ENCODE data around the gene MLPH.

MLPH gene

DNA sequence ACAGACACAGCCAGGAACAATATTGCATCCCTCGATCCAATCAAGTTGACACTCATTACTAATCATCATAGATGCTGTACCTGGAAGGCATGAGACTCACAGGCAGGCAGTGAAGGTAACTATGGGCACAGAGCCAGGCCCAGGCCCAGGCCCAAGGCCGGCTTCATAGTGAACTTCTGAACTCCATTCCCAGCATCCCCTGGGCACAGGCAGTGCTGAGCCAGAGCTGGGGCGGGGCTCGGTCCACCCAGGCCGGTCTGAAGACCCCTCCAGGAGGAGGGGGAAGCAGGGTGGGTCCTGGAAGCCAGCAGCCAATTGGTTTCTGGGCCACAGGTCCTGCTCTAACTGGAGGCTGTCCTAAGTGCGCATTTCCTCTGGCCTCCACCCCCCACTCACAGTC is 37.6 kb downstream of the MLPH start:
- no peak for DNase-seq (ENCODE audit: low read depth)

DNA sequence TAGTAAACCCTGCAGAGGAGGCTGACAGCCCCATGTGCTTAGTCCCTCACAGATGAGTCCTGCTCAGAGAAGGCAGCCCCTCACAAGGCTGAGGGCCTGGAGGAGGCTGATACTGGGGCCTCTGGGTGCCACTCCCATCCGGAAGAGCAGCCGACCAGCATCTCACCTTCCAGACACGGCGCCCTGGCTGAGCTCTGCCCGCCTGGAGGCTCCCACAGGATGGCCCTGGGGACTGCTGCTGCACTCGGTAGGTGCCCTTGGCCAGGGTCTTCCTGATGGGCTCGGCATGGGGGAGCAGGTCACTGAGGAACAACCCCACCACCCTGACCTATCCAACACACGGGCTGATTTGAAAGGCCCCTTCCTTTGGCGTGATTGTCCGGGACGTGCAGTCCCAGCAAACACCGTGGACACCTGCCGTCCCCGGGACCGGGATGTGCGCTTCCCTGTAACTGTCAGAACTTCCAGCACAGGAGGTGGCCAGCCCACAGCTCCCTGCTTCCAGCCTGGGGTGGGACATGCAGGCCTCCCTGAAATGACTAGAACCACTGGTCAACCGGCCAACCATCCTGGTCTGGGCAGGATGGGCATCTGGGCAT is 38.6 kb downstream of the MLPH start:
- DNase-seq (ENCODE audit: low read depth) = no peak

DNA sequence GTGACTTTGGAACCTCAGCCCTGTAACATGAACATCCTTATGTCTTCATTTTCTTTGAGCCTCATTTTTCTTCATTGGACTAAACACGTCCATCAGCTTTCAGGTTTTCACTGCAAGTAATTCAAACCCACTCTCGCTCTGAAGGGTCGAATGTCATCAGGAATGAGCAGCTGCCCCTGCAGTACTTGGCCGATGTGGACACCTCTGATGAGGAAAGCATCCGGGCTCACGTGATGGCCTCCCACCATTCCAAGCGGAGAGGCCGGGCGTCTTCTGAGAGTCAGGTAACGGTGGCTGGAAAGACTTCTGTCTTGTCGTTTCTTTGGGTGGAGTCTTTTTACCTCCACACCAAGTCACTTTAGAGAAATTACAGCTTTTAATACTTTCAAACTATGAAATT is 40.2 kb downstream of the MLPH start:
- no peak for DNase-seq (ENCODE audit: low read depth)

DNA sequence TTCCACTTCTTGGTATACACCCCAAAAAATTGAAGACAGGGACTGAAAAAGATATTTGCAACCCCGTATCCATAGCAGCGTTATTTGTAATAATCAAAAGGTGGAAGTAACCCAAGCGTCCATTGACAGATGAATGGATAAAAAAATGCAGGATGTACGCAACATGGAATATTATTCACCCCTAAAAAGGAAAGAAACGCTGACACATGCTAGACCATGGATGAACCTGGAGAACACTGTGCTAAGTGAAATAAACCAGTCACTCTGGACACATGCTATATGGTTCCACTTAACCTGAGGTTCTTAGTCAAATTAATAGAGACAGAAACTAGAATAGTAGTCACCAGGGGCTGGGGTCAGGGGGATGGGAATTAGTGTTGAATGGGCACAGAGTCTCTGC is 40.7 kb downstream of the MLPH start:
- DNase-seq (ENCODE audit: low read depth) = no peak

DNA sequence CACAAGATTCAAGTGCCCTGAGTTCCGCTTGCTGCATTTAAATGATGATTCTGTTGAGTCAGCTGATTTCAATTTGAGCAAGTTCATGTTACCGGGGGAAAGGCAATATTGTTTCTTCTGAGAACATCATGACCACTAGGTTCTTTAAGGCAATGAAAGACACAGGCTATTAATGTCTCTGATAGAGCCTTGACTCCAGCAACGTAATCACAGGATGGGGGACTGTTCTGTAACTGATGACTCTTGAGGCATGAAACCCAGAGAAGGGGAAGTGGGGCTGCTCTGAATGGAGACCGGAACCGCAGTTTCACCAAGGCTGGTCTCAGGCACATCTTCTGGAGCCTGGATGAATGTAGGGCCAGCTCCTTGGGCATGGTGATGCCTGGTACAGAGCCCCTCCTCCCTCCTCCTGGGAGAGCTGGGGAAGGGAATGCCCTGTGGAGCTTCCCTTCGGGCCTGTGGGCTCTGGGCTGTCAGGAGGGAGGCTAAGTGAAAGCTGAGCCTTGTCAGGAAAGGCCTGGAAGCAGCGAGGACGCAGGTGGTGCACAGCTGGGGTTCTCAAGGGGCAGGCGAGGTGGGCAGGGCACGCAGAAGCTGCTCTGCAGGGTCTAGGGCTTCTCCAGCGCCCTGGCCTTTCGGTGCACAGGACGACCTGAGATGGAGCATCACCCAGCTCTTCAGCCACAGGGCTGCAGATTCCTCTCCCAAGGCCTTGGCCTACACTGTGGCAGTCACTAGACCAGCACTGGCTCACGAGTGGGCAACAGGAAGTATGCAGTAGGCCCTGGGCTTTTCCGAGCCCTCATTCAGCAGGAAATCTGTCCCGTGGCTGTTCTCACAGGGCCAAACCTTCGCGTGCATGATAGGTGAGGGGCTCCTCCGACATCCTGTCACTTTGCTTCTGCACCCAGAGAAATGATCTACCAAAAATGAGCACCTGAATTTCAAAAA is 42.7 kb downstream of the MLPH start:
- no peak for DNase-seq (ENCODE audit: low read depth)

DNA sequence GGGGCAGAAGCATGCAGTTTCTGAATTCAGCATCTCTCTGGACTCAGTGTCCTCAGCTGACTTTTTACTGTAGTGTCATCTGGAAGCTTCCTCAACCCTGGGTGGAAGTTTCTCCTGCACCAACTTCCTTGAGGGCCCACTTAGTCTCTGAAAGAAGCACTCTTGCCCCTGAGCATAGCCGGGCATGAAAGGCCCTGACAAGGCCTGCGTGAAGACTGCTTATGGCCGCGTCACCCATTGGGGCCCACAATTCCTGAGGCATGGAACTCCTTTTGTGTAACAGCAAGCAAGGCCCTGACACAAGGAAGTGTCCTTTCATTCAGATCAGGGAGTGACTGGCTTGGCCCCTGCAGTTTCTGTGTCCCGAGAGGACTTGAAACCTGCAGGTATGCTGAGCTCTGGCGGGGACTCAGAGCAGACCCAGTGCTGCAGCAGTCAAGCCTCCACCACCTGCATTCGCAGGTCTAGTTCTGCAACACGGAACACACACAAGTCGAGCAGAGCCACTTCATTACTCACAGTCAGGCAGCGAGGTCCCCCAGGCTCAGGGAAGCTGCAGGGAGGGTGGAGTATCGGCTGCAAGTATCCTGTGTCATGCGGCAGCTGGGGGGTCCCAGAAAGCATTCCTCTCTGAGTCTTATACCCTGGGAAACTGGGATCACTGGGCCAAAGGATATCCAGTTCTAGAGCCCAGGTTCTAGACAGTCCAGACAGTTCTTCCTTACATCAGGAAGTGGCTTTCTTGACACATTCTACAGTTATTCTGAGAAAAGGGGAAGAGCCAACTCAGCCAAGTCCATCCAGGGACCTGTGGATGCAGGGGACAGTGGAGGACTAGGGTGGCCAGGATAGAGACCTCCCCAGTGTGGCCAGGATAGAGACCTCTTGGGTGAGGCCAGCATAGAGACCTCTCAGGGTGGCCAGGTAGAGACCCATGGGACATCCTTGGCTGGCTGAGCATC is 43.7 kb downstream of the MLPH start:
- DNase-seq (ENCODE audit: low read depth) = no peak

DNA sequence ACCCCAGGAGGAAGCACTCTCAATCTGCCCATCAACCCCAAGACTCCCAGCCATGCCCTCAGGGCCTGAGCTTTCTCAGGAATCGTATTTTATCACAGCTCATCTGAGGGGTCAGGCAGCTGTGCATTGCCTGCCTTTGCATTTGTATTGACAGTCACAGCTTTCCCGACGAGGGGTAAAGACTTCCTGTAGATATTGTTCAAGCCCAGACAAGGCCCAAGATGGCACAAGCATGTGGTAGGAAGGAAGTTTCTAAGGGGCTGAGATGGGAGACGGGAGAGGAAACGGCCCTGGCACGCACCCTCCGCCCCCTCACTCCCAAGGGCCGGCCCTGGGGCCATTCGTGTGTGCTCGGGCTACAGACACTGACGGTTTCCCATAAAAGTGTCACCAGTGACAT is 45.1 kb downstream of the MLPH start:
- no peak for DNase-seq (ENCODE audit: low read depth)

DNA sequence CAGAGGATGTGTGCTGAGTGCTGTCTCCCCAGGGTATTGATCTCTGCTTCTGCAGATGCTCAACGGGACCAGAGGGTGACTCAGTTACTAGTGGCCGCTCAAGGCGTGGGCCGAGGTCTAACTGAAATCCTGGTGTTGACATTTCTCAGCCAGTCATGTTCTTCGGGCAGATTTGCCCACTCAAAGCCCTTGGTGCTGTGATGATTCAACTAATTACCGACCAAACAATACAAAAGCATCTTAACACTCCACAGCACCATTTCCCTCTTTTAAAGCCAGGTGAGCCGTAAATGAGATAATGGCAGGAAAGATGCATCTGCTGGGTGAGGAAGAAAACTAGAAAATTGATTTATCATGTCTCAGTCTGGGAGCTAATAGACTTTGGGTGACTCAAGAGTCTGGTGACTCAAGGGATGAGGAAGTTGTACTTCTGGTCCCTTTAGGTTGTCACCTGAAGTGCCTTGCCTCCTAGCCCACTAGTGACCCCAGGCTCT is 46.7 kb downstream of the MLPH start:
- peak; percentile 24 for DNase-seq (ENCODE audit: low read depth)

DNA sequence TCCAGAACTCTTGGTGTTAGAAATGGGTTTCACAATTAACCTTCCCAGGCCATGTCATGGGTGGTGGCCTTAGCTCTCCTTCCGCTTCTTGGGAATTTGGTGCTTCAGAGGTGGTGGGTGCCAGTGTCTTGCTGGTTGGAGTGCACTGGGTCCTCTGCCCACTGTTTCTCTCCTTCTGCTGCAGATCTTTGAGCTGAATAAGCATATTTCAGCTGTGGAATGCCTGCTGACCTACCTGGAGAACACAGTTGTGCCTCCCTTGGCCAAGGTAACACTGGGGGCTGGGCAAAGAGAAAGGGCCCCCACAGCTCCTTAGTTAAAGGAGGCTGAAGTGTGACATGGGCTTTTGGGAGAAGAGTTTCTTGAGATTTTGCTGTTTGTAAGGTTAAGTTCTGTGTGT is 47.3 kb downstream of the MLPH start:
- DNase-seq (ENCODE audit: low read depth) = no peak

DNA sequence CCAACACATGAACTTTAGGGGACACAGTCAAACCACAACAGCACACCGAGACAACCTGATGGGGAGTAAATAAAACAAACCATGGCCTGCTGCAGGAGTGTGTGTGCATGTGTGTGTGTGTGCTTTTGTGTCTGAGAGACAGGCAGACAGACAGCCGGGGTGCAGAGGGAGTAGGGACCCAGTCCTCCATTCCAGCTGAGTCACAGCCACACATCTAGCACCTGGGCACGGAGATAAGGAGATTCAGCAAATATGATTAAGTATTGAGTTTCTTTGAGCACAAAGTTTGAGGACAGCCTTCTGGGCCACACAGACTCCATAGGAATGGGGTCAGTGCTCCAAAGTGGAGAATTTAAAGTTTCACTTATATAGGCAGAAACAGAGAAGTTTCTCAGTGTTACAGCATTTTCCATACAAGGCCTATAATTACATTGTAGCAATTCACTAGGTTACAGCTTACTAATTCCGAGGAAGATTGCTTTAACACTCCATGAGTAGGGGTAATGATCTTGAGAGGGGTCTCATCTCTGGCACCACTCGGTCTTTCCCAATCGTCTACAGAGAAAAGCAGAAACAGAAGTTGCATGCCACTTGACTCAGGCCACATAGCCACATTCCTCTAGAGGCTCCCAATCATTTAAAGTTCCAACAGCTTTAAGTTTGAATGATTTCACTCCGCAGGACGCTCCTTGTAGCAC is 48.5 kb downstream of the MLPH start:
- DNase-seq (ENCODE audit: low read depth) = no peak

DNA sequence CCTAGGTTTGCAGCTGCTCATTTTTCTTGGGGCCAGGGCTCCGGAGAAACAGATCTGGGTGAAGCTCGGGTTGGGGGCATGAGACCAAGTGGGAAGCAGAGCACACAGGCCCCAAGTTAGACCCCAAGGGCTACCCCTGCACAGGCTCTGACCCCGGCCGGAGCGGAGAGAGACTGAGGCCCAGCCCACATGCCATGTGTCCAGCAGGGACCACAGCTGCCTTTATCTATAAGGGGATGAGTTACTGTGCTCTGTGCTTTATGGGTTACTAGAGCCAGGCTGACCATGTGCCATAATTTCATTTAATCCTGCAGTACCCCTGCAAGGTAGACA is 49.0 kb downstream of the MLPH start:
- no peak for DNase-seq (ENCODE audit: low read depth)

DNA sequence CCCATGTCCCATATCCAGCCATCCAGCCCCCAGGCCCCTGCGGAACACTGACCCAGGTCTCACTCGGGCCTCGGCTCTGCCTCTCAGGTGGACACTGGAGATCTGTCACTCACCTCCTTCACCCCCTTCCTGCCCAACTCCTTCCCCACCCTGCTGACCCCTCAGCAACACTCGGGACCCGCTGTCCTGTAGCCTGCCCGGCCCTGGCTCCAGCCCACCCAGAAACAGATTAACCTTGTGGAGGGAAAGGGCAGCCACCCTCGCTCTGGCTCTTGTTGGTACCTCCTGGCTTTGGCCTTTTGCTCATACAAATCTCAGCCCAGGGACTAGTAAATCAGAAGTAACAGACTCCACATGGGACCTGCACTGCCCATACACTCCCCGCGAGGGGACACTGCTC is 49.6 kb downstream of the MLPH start:
- no peak for DNase-seq (ENCODE audit: low read depth)

DNA sequence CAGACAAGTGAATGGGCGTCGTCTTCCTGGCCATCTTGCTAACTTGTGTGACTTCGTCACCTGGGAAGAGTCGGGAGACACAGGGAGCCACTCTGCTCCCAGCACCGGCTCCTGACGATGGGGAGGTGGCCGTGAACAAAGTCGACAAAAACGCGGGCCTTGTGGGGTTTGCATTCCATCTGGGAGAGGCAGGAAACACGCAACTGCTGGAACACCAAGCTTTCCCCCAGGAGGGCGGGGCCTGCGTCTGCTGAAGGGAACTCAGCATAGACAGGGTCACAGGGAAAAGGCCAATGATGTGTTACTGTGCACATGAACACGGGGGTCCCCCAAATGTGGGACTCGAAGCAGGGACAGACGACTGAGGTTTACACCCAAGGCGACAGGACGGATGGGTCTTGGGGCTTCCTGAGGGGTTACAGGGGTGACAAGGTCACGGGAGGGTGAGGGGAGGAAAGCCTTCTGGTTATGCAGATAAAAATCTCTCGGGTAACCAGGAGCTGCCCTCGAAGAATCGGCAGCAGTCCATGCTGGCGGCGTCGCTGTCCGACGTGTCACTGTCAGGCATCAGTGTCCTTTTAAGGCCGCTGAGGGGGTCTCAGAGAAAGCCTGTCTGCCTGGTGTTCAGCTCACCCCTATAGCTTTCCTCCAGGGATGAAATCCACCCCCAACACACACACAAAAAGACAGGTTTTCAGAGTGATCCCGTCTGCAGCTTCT is 51.1 kb downstream of the MLPH start:
- no peak for DNase-seq (ENCODE audit: low read depth)

DNA sequence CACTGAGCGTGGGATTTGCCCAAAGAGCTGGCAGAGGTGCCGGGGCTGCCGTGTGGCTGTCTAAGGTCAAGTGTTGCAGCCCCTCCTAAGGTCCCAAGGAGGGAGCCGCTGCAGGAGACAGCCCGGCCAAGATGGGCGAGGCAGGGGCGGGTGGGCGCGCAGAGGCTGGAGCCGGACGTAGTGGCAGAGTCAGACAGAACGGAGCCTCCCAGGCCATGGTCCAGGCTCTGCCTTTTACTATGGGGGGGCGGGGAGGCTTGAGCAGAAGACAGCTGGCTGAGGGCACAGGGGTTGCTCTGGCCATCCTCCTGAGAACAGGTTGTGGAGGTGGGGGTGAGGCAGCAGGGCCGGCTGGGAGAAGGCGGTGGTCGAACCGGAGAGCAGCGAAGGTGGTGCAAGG is 51.9 kb downstream of the MLPH start:
- DNase-seq (ENCODE audit: low read depth) = no peak

DNA sequence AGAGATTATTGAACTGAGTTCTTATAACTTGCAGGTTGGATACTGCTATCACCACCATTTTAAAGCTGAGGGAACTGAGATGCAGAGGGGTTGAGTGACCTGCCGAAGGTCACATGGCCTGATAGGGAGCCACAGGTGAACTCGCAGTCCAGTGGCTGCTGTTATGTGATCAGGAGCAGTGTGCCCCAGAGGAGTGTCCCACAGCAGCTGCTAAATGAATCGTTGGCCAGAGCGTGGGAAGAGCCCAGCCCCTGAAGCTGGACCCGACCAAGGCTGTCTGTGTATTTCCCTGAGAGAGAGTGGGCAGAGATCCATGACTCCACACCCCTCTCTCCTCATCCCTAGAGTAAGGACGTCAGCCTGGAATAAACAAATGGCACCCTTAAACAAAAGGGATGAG is 52.6 kb downstream of the MLPH start:
- DNase-seq (ENCODE audit: low read depth) = no peak

DNA sequence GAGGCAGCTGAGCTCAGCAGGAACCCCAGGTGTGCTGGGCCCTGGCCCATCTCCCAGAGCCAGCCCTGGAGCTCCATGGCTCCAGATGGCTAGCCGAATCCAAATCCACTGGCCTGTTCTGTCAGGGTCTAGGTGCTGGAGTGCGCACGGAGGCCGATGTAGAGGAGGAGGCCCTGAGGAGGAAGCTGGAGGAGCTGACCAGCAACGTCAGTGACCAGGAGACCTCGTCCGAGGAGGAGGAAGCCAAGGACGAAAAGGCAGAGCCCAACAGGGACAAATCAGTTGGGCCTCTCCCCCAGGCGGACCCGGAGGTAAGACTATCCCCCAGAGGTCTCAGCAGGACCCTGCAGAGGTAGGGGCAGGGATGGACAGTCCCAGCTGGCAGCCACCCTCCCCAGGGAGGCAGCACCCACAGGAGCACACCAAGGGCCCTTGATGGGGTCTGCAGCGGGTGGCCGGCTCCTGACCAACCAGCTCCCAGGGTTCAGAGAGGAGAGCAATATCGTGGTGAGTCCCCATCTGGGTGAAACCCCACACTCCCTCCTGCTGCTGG is 53.2 kb downstream of the MLPH start:
- no peak for DNase-seq (ENCODE audit: low read depth)

DNA sequence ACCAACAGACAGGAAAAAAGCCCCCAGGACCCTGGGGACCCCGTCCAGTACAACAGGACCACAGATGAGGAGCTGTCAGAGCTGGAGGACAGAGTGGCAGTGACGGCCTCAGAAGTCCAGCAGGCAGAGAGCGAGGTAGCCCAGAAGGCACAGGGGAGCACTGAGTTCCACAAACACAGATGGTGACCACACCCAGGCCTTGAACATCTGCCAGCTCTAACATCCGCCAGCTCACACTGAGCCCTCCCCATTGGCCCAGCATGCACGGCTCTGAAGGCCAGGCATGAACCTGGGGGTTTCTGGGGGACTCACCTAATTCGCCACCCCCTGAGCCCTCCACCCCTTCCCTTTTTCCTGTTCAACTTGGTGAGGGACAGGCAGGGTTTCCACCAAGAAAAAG is 53.8 kb downstream of the MLPH start:
- no peak for DNase-seq (ENCODE audit: low read depth)

DNA sequence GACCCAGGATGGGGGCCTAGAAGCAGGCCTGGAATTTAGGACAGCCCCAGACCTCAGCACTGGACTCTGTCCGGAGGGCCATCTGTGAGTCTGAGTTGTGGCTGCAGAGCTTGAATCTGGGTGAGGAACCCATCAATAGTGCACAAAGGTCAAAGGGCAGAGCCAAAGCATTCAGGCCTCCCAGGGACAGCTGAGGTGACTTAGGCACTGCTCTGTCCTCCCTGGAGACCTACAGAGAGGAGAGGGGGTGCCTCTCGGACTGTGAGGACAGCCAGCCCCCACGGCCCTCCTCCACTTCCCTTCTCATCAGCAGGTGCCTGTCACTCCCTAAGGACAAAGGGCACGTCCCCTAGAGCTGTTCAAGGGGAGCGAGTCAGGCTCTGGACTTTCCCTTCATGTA is 54.2 kb downstream of the MLPH start:
- DNase-seq (ENCODE audit: low read depth) = no peak

DNA sequence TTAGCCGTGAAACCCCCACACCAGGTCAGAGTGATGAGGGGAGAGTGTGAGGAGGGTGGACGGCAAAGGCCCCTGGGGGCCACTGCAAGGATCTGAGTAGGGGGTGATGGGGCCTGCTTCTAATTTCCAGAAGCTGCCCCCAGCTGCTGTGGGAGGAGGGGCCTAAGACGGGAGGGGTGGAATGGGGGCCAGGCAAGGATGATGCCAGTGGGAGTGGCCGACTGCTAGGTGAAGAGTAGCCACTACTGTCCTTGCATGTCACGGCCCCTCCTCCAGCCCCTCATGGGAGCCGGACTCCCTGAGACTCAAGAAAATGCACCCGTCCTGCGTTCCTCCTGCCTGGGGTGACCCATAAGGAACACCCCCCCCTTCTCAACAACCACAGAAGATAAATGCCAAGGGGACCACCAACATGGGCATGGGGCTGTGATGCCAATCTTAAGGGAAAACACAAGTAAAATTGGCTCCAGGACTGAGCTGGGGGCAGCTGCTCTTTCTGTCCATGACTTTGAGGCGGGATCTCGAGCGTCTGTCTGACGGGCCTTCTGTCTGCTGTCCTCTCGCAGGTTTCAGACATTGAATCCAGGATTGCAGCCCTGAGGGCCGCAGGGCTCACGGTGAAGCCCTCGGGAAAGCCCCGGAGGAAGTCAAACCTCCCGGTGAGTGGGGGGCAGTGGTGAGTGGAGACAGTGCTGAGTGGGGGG is 55.1 kb downstream of the MLPH start:
- DNase-seq (ENCODE audit: low read depth) = no peak

Measured in non-pigmented ciliary epithelial cell (primary cell).